Measurements from ENCODE around the gene GYS2. TPM values are rescaled to one million over a fixed set of nuclear protein-coding genes. Genes with fewer than 3 reads are reported as not detected.

GYS2 gene
- total RNA-seq, 4 donors from 2014 or later = 0.16 TPM; not detected in 3

- no peaks in the 10 kb centered on the region for H3K9me3 ChIP-seq
- no peak for DNase-seq
- peaks cover 13% of the 10 kb centered on the region for H3K27me3 ChIP-seq
- H3K4me3 ChIP-seq = no peak overlapping the region
- intact Hi-C loops (cut with DNase I; ENCODE audit: low total_unique reads) (no loop called here), in situ Hi-C loops (cut with MboI; ENCODE audit: low pct_ligation_motif_present in 1 of 4, low pct_unique_long_range_greater_than_20kb in 1 of 4, low sequenced_read_pairs in 3 of 4) (no loop called here)
- H3K36me3 ChIP-seq = peaks cover 0 to 6% (median 2%) of the 10 kb centered on the region in 4 donors
- TF ChIP-seq POLR2AphosphoS5 (IDR thresholded peaks at IDR 0.05) = no peak
- no peak for TF ChIP-seq EP300 (IDR thresholded peaks at IDR 0.05; ENCODE audit: low read depth)
- TF ChIP-seq, protein P1, sequence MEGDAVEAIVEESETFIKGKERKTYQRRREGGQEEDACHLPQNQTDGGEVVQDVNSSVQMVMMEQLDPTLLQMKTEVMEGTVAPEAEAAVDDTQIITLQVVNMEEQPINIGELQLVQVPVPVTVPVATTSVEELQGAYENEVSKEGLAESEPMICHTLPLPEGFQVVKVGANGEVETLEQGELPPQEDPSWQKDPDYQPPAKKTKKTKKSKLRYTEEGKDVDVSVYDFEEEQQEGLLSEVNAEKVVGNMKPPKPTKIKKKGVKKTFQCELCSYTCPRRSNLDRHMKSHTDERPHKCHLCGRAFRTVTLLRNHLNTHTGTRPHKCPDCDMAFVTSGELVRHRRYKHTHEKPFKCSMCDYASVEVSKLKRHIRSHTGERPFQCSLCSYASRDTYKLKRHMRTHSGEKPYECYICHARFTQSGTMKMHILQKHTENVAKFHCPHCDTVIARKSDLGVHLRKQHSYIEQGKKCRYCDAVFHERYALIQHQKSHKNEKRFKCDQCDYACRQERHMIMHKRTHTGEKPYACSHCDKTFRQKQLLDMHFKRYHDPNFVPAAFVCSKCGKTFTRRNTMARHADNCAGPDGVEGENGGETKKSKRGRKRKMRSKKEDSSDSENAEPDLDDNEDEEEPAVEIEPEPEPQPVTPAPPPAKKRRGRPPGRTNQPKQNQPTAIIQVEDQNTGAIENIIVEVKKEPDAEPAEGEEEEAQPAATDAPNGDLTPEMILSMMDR (IDR thresholded peaks at IDR 0.05) = no peak
- no peaks in the 10 kb centered on the region for H3K4me1 ChIP-seq
- H3K27ac ChIP-seq = no peak overlapping the region
- 41 to 73% methylated on average over 1 of the region's 1 CpG for WGBS, 2 donors (ENCODE audit: low coverage in 1 of 2)
Observed at GRCh38 chr12:21521541-21521940, 83.1 kb downstream of the GYS2 start.

DNA sequence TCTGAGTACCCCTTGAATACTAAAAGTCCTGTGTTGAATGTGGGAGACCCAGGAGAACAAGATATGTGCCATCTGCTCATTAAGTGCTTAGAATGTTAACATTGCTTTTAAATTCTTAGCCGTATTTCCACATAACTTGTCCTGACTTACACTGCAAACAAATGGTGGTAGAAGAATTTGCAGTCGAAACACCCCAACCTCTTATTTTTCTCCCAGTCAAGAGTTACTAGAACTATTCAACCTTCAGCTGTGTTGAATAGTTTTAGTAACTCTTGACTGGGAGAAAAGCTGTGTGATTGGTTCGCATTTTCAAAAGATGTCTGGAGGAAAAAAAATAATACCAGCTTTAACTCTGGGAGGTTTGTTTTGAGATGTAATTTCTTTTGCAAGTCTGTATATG is 86.2 kb downstream of the GYS2 start:
- TF ChIP-seq EP300 (IDR thresholded peaks at IDR 0.05; ENCODE audit: low read depth) (no peak), POLR2AphosphoS5 (IDR thresholded peaks at IDR 0.05) (no peak), POLR2A (IDR thresholded peaks at IDR 0.05) (no peak)
- TF ChIP-seq, protein P1 (IDR thresholded peaks at IDR 0.05) = no peak
- in situ Hi-C loops (cut with MboI; ENCODE audit: low pct_ligation_motif_present in 1 of 4, low pct_unique_long_range_greater_than_20kb in 1 of 4, low sequenced_read_pairs in 3 of 4) = no loop called here

GRCh38 chr12:21516281-21516680 is 88.4 kb downstream of the GYS2 start:
- 90 to 100% methylated on average over 2 of the region's 2 CpGs for WGBS, 2 donors (ENCODE audit: low coverage in 1 of 2)
- in situ Hi-C loops (cut with MboI; ENCODE audit: low pct_ligation_motif_present in 1 of 4, low pct_unique_long_range_greater_than_20kb in 1 of 4, low sequenced_read_pairs in 3 of 4) (no loop called here), intact Hi-C loops (cut with DNase I; ENCODE audit: low total_unique reads) (no loop called here)
- Histone ChIP-seq H3K27ac (no peak overlapping the region), H3K4me1 (no peaks in the 10 kb centered on the region), H3K4me3 (no peak overlapping the region), H3K36me3 (peaks cover 0 to 38% (median 18%) of the 10 kb centered on the region in 4 donors), H3K27me3 (no peaks in the 10 kb centered on the region), H3K9me3 (no peaks in the 10 kb centered on the region)
- DNase-seq = no peak
- TF ChIP-seq EP300 (IDR thresholded peaks at IDR 0.05; ENCODE audit: low read depth) (no peak), POLR2AphosphoS5 (IDR thresholded peaks at IDR 0.05) (no peak), POLR2A (IDR thresholded peaks at IDR 0.05) (no peak)
- TF ChIP-seq, protein P1 (IDR thresholded peaks at IDR 0.05) = no peak

More for the DNA sequence above, 86.2 kb downstream of the GYS2 start:
- 95 to 96% methylated on average over 3 of the region's 3 CpGs for WGBS, 2 donors (ENCODE audit: low coverage in 1 of 2)
- intact Hi-C loops (cut with DNase I; ENCODE audit: low total_unique reads) = no loop called here
- Histone ChIP-seq H3K9me3 (no peaks in the 10 kb centered on the region), H3K36me3 (peaks cover 0 to 23% (median 11%) of the 10 kb centered on the region in 4 donors), H3K27me3 (no peaks in the 10 kb centered on the region), H3K4me1 (no peaks in the 10 kb centered on the region), H3K4me3 (no peak overlapping the region), H3K27ac (no peak overlapping the region)
- no peak for DNase-seq

DNA sequence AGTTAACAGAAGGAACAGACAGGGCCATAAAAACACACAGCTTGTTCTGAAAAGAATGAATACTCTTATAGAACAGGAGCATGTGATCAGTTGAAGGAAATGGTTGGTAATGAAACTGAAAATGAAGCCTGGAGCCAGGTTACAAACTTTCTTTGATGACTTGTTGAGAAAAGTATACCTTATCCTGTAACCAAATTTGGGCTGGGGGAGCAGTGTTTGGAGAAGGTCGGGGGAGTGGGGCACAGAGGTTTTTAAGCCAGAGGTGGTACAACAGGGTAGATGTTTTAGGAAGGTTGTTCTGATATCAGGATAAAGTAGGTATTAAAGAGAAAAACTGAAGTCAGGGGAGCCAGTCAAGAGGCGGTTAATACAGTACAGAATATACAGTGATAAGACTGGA is 94.9 kb downstream of the GYS2 start:
- TF ChIP-seq POLR2A (IDR thresholded peaks at IDR 0.05) (no peak), EP300 (IDR thresholded peaks at IDR 0.05; ENCODE audit: low read depth) (no peak), POLR2AphosphoS5 (IDR thresholded peaks at IDR 0.05) (no peak)
- TF ChIP-seq, protein P1 (IDR thresholded peaks at IDR 0.05) = no peak
- H3K9me3 ChIP-seq = no peaks in the 10 kb centered on the region
- H3K4me1 ChIP-seq = no peaks in the 10 kb centered on the region
- no peak overlapping the region for H3K27ac ChIP-seq
- in situ Hi-C loops (cut with MboI; ENCODE audit: low pct_ligation_motif_present in 1 of 4, low pct_unique_long_range_greater_than_20kb in 1 of 4, low sequenced_read_pairs in 3 of 4) = loop anchor here in 1 of 4 donors (10.0 kb wide), 1 partner anchor 535 kb away; the partner anchor contains the start of gene CMAS
- peaks cover 0 to 27% (median 13%) of the 10 kb centered on the region in 4 donors for H3K36me3 ChIP-seq
- DNase-seq = no peak
- H3K27me3 ChIP-seq = no peaks in the 10 kb centered on the region
- 30 to 40% methylated on average over 2 of the region's 2 CpGs for WGBS, 2 donors (ENCODE audit: low coverage in 1 of 2)
- intact Hi-C loops (cut with DNase I; ENCODE audit: low total_unique reads) = loop anchor here (10.0 kb wide), 1 partner anchor 175 kb away; no protein-coding TSS in a partner anchor
- H3K4me3 ChIP-seq = no peak overlapping the region
